ENCODE measurements around the gene TTYH3.
"Not testable (repeated sequence)": the region's sequence is repeated elsewhere in the genome, so short reads cannot be mapped to it uniquely, and the experiment has no call there.

TTYH3 gene

GRCh38 chr7:2681929-2682799 lies 50.4 kb downstream of the TTYH3 start:
- no peak for DNase-seq (ENCODE audit: low read depth in 2 of 3, low spot score in 1 of 3)

GRCh38 chr7:2684501-2684900 lies 52.7 kb downstream of the TTYH3 start:
- DNase-seq (ENCODE audit: low read depth in 2 of 3, low spot score in 1 of 3): no peak

- no peak for DNase-seq (ENCODE audit: low read depth in 2 of 3, low spot score in 1 of 3)
Observed at GRCh38 chr7:2686101-2686500, 54.3 kb downstream of the TTYH3 start.

- DNase-seq (ENCODE audit: low read depth in 2 of 3, low spot score in 1 of 3): no peak
Observed at GRCh38 chr7:2687338-2687869, 55.6 kb downstream of the TTYH3 start.

GRCh38 chr7:2687881-2688318 lies 56.1 kb downstream of the TTYH3 start, which contains the start of gene AMZ1:
Gene AMZ1 (plus strand): TSS chr7:2688202. CDS start chr7:2700452, 12,250 bp downstream.
- no peak for DNase-seq (ENCODE audit: low read depth in 2 of 3, low spot score in 1 of 3)

- DNase-seq (ENCODE audit: low read depth in 2 of 3, low spot score in 1 of 3): no peak
Observed at GRCh38 chr7:2688409-2689342, 56.9 kb downstream of the TTYH3 start.

- no peak for DNase-seq (ENCODE audit: low read depth in 2 of 3, low spot score in 1 of 3)
Observed at GRCh38 chr7:2689343-2689847, 57.6 kb downstream of the TTYH3 start.

GRCh38 chr7:2689951-2690705 lies 58.3 kb downstream of the TTYH3 start:
- no peak for DNase-seq (ENCODE audit: low read depth in 2 of 3, low spot score in 1 of 3)

GRCh38 chr7:2691011-2691707 lies 59.4 kb downstream of the TTYH3 start:
- DNase-seq (ENCODE audit: low read depth in 2 of 3, low spot score in 1 of 3): no peak

GRCh38 chr7:2691932-2692439 lies 60.2 kb downstream of the TTYH3 start:
- DNase-seq (ENCODE audit: low read depth in 2 of 3, low spot score in 1 of 3): not testable (repeated sequence)

GRCh38 chr7:2692543-2692942 lies 60.8 kb downstream of the TTYH3 start:
- no peak for DNase-seq (ENCODE audit: low read depth in 2 of 3, low spot score in 1 of 3)

- DNase-seq (ENCODE audit: low read depth in 2 of 3, low spot score in 1 of 3): not testable (repeated sequence)
Observed at GRCh38 chr7:2693420-2694121, 61.8 kb downstream of the TTYH3 start.

GRCh38 chr7:2694122-2694436 lies 62.3 kb downstream of the TTYH3 start:
- DNase-seq (ENCODE audit: low read depth in 2 of 3, low spot score in 1 of 3): not testable (repeated sequence)

- peak in 1 of 3 donors; percentile 37 for DNase-seq (ENCODE audit: low read depth in 2 of 3, low spot score in 1 of 3)
Observed at GRCh38 chr7:2698581-2699288, 66.9 kb downstream of the TTYH3 start.

- no peak for DNase-seq (ENCODE audit: low read depth in 2 of 3, low spot score in 1 of 3)
Observed at GRCh38 chr7:2699289-2699620, 67.5 kb downstream of the TTYH3 start.

GRCh38 chr7:2700141-2700850 lies 68.5 kb downstream of the TTYH3 start:
- DNase-seq (ENCODE audit: low read depth in 2 of 3, low spot score in 1 of 3): no peak

GRCh38 chr7:2701424-2701823 lies 69.6 kb downstream of the TTYH3 start:
- DNase-seq (ENCODE audit: low read depth in 2 of 3, low spot score in 1 of 3): no peak

Measured in stimulated activated CD4-positive, alpha-beta T cell treated with anti-CD3 and anti-CD28 coated beads, Interleukin-12 subunit alpha, Interleukin-12 subunit beta, amount 100 ng/mL, for 48 hours (primary cell).